GM18520 (cell line): Measurements from ENCODE around the gene THRB.

Source experiments
- ATAC-seq: cut with Tn5 transposase; IDR thresholded peaks from one replicate; pipeline ENCODE4 v1.9.1; 2021; ENCODE audit not compliant: unreplicated experiment

THRB gene

GRCh38 chr3:24492971-24493551 lies 1.6 kb downstream of the THRB start:
- ATAC-seq: no peak

DNA sequence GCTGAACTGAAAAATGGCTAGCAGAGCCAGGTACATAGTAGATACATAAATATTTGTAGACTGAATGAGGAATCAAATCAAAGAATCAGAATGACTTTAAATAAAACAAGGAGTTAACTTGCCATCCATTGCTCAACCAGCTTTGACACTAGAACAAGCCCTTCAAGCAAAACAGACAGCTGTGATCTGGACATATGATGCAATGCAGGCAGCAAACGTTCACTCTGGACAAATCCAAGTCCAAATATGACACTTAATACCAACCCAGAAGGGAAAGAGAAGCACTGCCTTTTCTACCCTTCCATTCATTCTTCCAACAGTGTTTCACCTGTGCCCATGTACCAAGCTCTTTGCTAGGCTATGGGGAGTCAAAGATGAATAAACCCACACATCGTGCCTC lies 4.5 kb downstream of the THRB start:
- ATAC-seq: no peak

GRCh38 chr3:24487325-24488262 lies 7.1 kb downstream of the THRB start:
- peak; percentile 64 for ATAC-seq

GRCh38 chr3:24485511-24485910 lies 9.1 kb downstream of the THRB start:
- no peak for ATAC-seq

GRCh38 chr3:24483873-24484272 lies 10.8 kb downstream of the THRB start:
- no peak for ATAC-seq

- ATAC-seq: no peak
Measured at GRCh38 chr3:24482096-24482705, 12.4 kb downstream of the THRB start.

DNA sequence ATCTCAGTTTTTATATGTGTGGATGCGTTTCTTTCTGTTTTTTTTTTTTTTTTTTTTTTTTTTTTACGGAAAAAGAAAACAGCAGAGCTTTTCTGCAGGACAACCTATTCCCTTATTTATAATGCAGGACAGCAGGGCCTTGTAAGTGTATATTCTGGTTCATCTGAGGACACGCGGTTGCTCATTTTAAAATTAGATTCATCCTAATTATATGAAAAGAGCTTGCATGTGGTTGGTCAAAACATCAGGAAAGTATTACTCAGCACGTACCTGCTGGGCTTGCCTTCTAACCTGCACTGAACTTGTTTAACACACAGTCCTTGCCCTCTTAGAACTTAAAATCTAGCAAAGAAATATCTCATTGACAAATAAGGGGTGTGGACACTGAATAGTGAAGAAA lies 13.5 kb downstream of the THRB start:
- no peak for ATAC-seq

- ATAC-seq: no peak
Measured at GRCh38 chr3:24480497-24480896, 14.2 kb downstream of the THRB start.

GRCh38 chr3:24479816-24480215 lies 14.8 kb downstream of the THRB start:
- ATAC-seq: no peak

GRCh38 chr3:24476871-24477656 lies 17.6 kb downstream of the THRB start:
- ATAC-seq: no peak

DNA sequence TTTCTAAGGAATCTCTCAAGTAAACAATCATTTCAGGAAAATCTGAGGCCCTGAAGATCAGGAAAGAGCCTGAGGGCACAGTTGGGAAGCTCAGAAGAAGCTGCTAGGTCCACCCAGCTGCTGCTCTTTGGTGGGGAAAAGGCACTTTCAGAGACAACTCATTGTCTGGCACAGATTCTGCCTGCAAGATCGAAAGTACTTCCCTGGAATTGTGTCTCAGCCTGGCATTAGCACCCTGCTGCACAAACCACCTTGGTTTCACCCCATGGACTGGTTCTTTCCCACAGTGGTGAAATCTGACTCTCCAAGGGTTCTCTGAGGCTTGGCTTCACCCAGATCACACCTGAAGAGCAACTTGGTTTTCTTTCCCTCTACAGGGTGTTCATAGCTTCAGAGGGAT lies 18.7 kb downstream of the THRB start:
- no peak for ATAC-seq

DNA sequence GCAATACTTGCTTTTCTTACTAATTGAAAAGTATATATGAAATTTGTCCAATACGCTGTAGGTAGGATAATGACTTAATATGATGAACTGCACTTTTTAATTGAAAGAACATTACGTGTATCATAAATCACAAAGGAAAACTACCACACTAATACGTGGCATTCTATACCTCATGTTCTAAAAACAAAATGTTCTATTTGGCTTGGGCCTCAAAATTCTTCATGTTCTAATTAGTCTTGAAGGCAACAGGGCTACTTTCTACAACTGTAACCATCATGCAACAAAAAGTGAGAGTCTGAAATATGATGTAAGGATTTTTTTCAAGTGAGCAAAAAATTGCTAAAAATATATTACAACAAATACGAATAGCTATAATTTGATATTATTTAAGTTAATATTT lies 19.8 kb downstream of the THRB start:
- no peak for ATAC-seq

DNA sequence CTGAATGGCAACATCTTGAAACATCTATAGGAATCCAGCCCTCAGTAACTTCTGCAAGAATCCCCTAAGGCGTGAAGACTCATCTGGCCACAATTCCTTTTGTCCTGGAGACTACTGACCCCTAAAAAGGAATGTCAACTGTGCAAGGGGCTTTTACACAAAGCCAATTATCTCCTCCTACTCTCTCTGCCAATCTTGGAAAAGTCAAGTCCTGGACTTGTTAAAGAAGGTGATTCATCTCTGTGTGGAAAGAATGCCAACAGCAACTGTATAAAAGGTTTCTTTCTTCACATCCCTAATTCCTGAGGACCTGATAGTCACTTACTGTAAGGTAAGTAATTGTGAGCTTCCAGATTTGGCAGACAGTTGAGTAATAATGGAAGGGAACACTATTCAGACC lies 22.3 kb downstream of the THRB start:
- no peak for ATAC-seq

DNA sequence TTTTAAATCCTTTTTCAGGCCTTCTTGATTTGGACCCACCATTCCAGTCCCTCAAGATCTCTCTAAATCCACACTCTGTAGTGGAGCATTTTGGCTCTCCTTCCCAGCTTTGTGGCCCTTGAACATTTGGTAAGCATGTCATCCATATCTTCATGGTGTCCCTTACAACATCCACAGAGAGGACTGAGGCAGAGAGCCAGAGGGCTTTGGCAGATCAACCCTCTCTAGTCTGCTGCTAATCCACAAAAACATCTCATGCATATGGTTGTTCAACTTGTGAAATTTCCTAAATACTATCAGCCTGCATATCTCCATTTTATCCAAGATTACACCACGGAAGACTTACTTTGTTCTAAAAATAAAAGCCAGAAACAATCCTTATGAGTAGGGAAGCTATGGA lies 23.2 kb downstream of the THRB start:
- no peak for ATAC-seq

DNA sequence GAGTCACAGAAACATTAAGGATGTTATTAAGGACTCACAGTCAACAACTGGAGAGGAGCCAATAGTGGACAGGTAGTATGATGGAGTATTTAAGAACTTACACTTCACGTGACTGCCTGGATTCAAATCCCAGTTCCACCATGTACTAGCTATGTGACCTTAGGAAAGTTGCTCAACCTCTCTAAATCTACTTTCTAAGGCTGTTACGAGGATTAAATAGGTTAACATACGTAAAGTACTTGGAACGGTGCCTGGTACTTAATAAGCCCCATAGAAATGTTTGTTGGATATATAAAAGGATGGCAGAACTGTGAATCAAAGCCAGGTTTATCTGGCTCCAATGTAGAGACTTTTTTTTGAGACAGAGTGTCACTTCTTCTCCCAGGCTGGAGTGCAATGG lies 24.4 kb downstream of the THRB start:
- no peak for ATAC-seq

DNA sequence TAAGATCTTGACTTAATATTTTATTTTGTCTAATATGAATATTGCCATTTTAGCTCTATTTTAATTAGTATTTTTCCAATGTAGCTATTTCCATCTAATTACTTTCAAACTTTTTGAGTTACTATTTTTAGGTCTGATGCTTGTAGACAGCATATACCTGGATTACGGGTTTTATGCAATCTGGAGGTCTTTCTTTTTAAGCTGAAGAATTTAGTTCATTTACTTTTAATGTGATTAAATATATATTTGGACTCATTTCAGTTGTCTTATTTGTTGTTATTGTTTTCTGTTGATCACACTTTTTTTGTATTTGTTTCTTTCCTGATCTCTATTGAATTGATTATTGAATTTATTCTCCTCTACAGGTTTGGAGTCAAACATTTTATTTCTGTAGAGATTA lies 30.3 kb downstream of the THRB start:
- no peak for ATAC-seq

DNA sequence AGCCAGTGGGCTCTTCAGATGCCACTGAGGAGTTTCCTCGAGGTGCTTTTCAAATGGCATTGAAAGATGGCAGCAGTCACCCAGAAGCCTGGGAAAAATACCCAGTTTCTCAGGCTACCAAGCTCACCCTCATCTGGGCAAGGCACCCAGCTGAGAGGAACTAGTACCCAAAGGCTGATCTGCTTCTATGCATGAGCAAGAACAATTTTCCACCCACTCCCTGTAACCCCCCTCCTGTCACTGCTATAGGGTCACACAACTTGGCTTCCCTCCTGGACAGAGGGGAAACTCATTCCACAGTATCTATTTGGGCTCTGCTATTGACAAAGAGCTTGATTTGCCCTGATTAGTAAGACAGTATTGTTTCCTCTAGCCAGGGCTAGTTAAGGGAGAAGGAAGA lies 31.9 kb downstream of the THRB start:
- ATAC-seq: no peak

GRCh38 chr3:24460974-24461373 lies 33.7 kb downstream of the THRB start:
- no peak for ATAC-seq

DNA sequence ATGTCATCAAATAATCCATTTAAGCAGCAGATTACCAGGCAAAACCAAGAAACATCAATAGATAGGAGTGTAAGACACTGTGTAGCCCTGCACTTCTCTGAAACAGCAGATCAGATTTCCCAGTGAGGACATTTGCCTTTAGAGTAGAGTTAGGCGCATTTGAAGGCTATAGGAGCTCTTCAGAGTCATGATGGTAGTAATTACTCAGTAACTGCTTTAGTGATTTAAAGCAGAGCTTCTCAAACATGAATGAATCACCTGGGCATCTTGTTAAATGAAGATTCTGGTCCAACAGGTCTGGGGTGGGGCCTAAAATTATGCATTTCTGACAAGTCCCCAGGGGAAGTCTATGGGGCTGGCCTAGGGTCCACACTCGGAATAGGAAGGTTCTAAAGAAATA lies 36.9 kb downstream of the THRB start:
- ATAC-seq: no peak

GRCh38 chr3:24454856-24455255 lies 39.8 kb downstream of the THRB start:
- ATAC-seq: no peak

DNA sequence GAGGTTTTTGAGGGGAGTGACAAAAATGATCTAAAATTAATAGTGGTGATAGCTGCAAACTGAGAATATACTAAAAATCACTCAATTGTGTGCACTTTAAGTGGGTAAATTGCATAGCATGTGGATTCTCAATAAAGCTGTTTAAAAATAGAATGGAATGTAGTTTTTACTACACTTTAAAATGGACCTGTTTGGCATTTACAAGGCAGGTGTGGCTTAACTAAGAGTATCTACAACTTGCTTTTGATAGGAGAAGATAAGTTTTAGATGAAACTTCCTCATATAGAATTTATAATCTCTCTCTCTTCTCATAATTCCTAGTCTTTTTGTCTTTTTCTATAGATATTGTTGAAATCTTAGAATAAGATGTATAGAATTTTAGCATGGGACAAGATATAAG lies 40.3 kb downstream of the THRB start:
- ATAC-seq: no peak
